GM12872 (cell line): ENCODE data around the gene BTBD9.

Source experiments
- CTCF ChIP-seq: IDR thresholded peaks from 3 replicates; pipeline ENCODE4 v1.5.1; 2011; ENCODE audit warnings: low read depth, mild to moderate bottlenecking, low read length, moderate library complexity; ENCODE audit not compliant: insufficient read depth

BTBD9 gene

GRCh38 chr6:38632490-38632889, 7.2 kb downstream of the BTBD9 start:
- TF ChIP-seq CTCF = no peak

- no peak for TF ChIP-seq CTCF
Observed at GRCh38 chr6:38631186-38631783, 8.4 kb downstream of the BTBD9 start.

- TF ChIP-seq CTCF = no peak
Observed at GRCh38 chr6:38625217-38625616, 14.5 kb downstream of the BTBD9 start.

GRCh38 chr6:38617856-38618255, 21.9 kb downstream of the BTBD9 start:
- no peak for TF ChIP-seq CTCF

GRCh38 chr6:38612143-38612965, 27.4 kb downstream of the BTBD9 start:
- no peak for TF ChIP-seq CTCF

GRCh38 chr6:38610050-38610625, 29.6 kb downstream of the BTBD9 start:
- TF ChIP-seq CTCF = no peak

GRCh38 chr6:38604700-38605099, 35.0 kb downstream of the BTBD9 start:
- no peak for TF ChIP-seq CTCF
